IMR-90 (cell line): ENCODE data around the gene PSTK. TPM values are rescaled to one million over a fixed set of nuclear protein-coding genes. Genes with fewer than 3 reads are reported as not detected.

Experiments used
- ATAC-seq: fragments of 200-7000 bp; cut with Tn5 transposase; 2 replicates; pipeline ENCODE4 v1.9.1; 2020; ENCODE audit warnings: low read depth, mild to moderate bottlenecking, moderate library complexity
- BruUV-seq: library from RNA; stranded (reverse); fragments of 400-500 nt; replicated peaks from 2 replicates; lab custom pipeline; 2021; lab: Mats Ljungman, UMichigan
- CTCF ChIA-PET: fragments of 300-600 bp; formaldehyde crosslinking; extraction: SDS; loops from one replicate; lab custom pipeline; 2021; ENCODE audit warnings: antibody characterized with exemption; lab: Yijun Ruan, JAX
- POLR2A ChIA-PET: fragments of 300-600 bp; sonication (Branson Sonifier 250); formaldehyde crosslinking; loops from one replicate; lab custom pipeline; 2022; ENCODE audit warnings: antibody characterized with exemption; ENCODE audit not compliant: unreplicated experiment; lab: Charles Lee
- DNase-seq: peaks from one replicate; pipeline ENCODE4 v3.0.0; 2013
- H2AFZ ChIP-seq: replicated peaks from 2 replicates; pipeline ENCODE3; 2013; ENCODE audit warnings: low read length, mild to moderate bottlenecking; ENCODE audit not compliant: poor library complexity
- H2AK5ac ChIP-seq: 2 replicates; pipeline ENCODE4 v1.6.1; 2013; ENCODE audit warnings: low read depth, low read length, inconsistent platforms
- H2AK9ac ChIP-seq: replicated peaks from 2 replicates; pipeline ENCODE3; 2013; ENCODE audit warnings: mild to moderate bottlenecking, low read depth, low read length, moderate library complexity; ENCODE audit not compliant: poor library complexity
- H2BK120ac ChIP-seq: 2 replicates; pipeline ENCODE4 v1.6.1; 2013; ENCODE audit warnings: low read depth, low read length, inconsistent platforms
- H2BK15ac ChIP-seq: 3 replicates; pipeline ENCODE4 v1.6.1; 2013; ENCODE audit warnings: low read depth, low read length, inconsistent platforms
- H2BK20ac ChIP-seq: 2 replicates; pipeline ENCODE4 v1.6.1; 2013; ENCODE audit warnings: low read depth, mild to moderate bottlenecking, inconsistent platforms, low read length, moderate library complexity
- H2BK5ac ChIP-seq: 2 replicates; pipeline ENCODE4 v1.6.1; 2013; ENCODE audit warnings: mild to moderate bottlenecking, low read depth, low read length, inconsistent platforms; ENCODE audit not compliant: poor library complexity, severe bottlenecking
- H3K14ac ChIP-seq: replicated peaks from 2 replicates; pipeline ENCODE4 v1.6.1; 2013; ENCODE audit warnings: low read depth, low read length, inconsistent platforms
- H3K18ac ChIP-seq: 2 replicates; pipeline ENCODE4 v1.6.1; 2013; ENCODE audit warnings: low read depth, low read length, control low read depth
- H3K23ac ChIP-seq: 2 replicates; pipeline ENCODE4 v1.6.1; 2013; ENCODE audit warnings: low read depth, low read length, inconsistent platforms
- H3K27ac ChIP-seq: 2 replicates; pipeline ENCODE4 v1.5.1; 2013; ENCODE audit warnings: mild to moderate bottlenecking, control low read depth, low read length; ENCODE audit not compliant: insufficient read depth
- H3K27me3 ChIP-seq: 2 replicates; pipeline ENCODE4 v1.6.1; 2013; ENCODE audit warnings: low read length; ENCODE audit not compliant: control insufficient read depth, insufficient read depth
- H3K36me3 ChIP-seq: 2 replicates; pipeline ENCODE4 v1.6.1; 2013; ENCODE audit warnings: low read length, mixed read lengths; ENCODE audit not compliant: control insufficient read depth, insufficient read depth
- H3K4ac ChIP-seq: 2 replicates; pipeline ENCODE4 v1.6.1; 2013; ENCODE audit warnings: low read depth, low read length, inconsistent platforms
- H3K4me1 ChIP-seq: 2 replicates; pipeline ENCODE4 v1.6.1; 2013; ENCODE audit warnings: low read length, mixed read lengths; ENCODE audit not compliant: control insufficient read depth, insufficient read depth
- H3K4me2 ChIP-seq: 2 replicates; pipeline ENCODE4 v1.6.1; 2013; ENCODE audit warnings: low read depth, mild to moderate bottlenecking, control low read depth, low read length, moderate library complexity
- H3K4me3 ChIP-seq: 2 replicates; pipeline ENCODE4 v1.5.1; 2013; ENCODE audit warnings: low read depth, mild to moderate bottlenecking, control low read depth, low read length, moderate library complexity; ENCODE audit not compliant: insufficient read depth
- H3K56ac ChIP-seq: 2 replicates; pipeline ENCODE4 v1.6.1; 2013; ENCODE audit warnings: low read length, inconsistent platforms; ENCODE audit not compliant: insufficient read depth; ENCODE audit errors: extremely low read depth
- H3K79me1 ChIP-seq, 2 experiments: 2 replicates each; pipeline ENCODE4 v1.6.1; 2013; ENCODE audit warnings: low read length in 2 of 2, inconsistent platforms in 1 of 2, low read depth in 1 of 2
- H3K9ac ChIP-seq: 2 replicates; pipeline ENCODE4 v1.6.1; 2013; ENCODE audit warnings: low read depth, low read length, control low read depth
- H3K9me1 ChIP-seq: 2 replicates; pipeline ENCODE4 v1.6.1; 2013; ENCODE audit warnings: low read length, inconsistent platforms; ENCODE audit not compliant: insufficient read depth
- H3K9me3 ChIP-seq: 2 replicates; pipeline ENCODE4 v1.6.1; 2013; ENCODE audit warnings: low read length; ENCODE audit not compliant: control insufficient read depth, insufficient read depth
- H4K20me1 ChIP-seq: 2 replicates; pipeline ENCODE4 v1.6.1; 2013; ENCODE audit warnings: low read length, inconsistent platforms; ENCODE audit not compliant: insufficient read depth
- H4K5ac ChIP-seq: 2 replicates; pipeline ENCODE4 v1.6.1; 2013; ENCODE audit warnings: mild to moderate bottlenecking, low read depth, low read length, control low read depth
- H4K8ac ChIP-seq, 2 experiments: 2 replicates each; pipeline ENCODE4 v1.6.1; 2013; ENCODE audit warnings: low read depth in 2 of 2, low read length in 2 of 2, control low read depth in 1 of 2, inconsistent platforms in 1 of 2
- H4K91ac ChIP-seq: 2 replicates; pipeline ENCODE4 v1.6.1; 2013; ENCODE audit warnings: low read depth, low read length, inconsistent platforms; ENCODE audit not compliant: insufficient read depth
- BHLHE40 ChIP-seq: fragments of 150-350 bp; IDR thresholded peaks from 2 replicates; pipeline ENCODE4 v1.6.1; 2016; ENCODE audit warnings: mild to moderate bottlenecking, low read depth, low read length
- CEBPB ChIP-seq: IDR thresholded peaks from 2 replicates; pipeline ENCODE4 v1.6.1; 2012; ENCODE audit warnings: low read depth, low read length, improper control_type of control experiment
- MXI1 ChIP-seq: IDR thresholded peaks from 2 replicates; pipeline ENCODE4 v1.6.1; 2012; ENCODE audit warnings: low read depth, mild to moderate bottlenecking, low read length, moderate library complexity, borderline replicate concordance
- WGBS, 2 experiments: methylation state at CpG; one replicate each; pipeline versions ENCODE4 v1.1.5 to v1.1.7; 2013; ENCODE audit warnings: missing lambda C conversion rate in 2 of 2; ENCODE audit not compliant: insufficient read length in 1 of 2; ENCODE audit errors: extremely low coverage in 2 of 2; 5-methylcytosine and 5-hydroxymethylcytosine counted together
- dilution Hi-C: fragments of 300-500 bp; cut with HindIII; formaldehyde crosslinking; loops from one replicate; pipeline ENCODE4 v1.14.3; 2018; ENCODE audit warnings: low sequenced_read_pairs; ENCODE audit not compliant: unreplicated experiment
- in situ Hi-C: fragments of 300-500 bp; cut with MboI; formaldehyde crosslinking; loops from 3 replicates; pipeline ENCODE4 v1.14.3; 2019; ENCODE audit warnings: low sequenced_read_pairs, inconsistent platforms, mixed read lengths
- intact Hi-C: fragments of 100-400 bp; cut with micrococcal nuclease; formaldehyde crosslinking; loops from 2 replicates; pipeline ENCODE4 v1.10.0; 2022
- polyA plus RNA-seq, 3 experiments: library from polyadenylated mRNA; depleted of rRNA; stranded (reverse); fragments of >200 nt; gene quantifications; 2 replicates each; pipeline ENCODE4 v1.2.3, GENCODE V29; 2012; ENCODE audit warnings: low replicate concordance in 1 of 3
- total RNA-seq: library from RNA; depleted of rRNA; stranded (reverse); fragments of >200 nt; gene quantifications from 2 replicates; pipeline ENCODE4 v1.2.3, GENCODE V29; 2012
- TF ChIP-seq, protein P1 (sequence below): fragments of 150-350 bp; IDR thresholded peaks from 2 replicates; pipeline ENCODE4 v1.6.1; 2016; ENCODE audit warnings: low read depth, mild to moderate bottlenecking, low read length, moderate library complexity, borderline replicate concordance

Gene PSTK
- total and polyA plus RNA-seq, 2 of the 4 experiments (the other 2 are of a cell fraction) = 4.1 to 4.2 TPM

DNA sequence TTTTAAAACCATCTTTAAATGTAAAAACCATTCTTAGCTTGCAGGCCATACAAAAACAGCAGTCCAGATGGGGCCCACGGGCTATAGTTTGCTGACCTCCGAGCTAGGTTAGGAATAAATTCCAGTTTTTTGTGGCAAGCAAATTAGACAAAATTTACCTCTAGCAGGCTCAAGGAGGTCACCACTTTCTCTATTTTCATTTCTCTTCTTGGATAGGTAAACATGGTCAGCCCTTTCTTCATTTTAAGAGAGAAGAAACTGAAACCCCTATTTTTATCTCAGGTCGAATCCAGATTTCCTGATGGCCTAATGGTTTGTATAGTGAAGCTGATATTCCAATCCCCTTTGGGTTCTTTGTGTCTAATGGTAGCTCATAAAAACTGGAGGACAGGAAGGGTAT is 17.7 kb downstream of the PSTK start:
- no peak overlapping the region for H3K4me3 ChIP-seq
- no peaks in the 10 kb centered on the region for H3K9me1 ChIP-seq
- no peaks in the 10 kb centered on the region for H3K27me3 ChIP-seq
- H2BK15ac ChIP-seq = no peak overlapping the region
- no peak overlapping the region for H2AK9ac ChIP-seq
- dilution Hi-C loops (no loop called here), in situ Hi-C loops (no loop called here), intact Hi-C loops (no loop called here)
- H4K5ac ChIP-seq = no peak overlapping the region
- H2BK20ac ChIP-seq = no peak overlapping the region
- ChIA-PET CTCF (no interaction called here), POLR2A (no interaction called here)
- BruUV-seq = no TSS peak
- H2AK5ac ChIP-seq = no peak overlapping the region
- H3K9ac ChIP-seq = no peak overlapping the region
- peaks cover 3% of the 10 kb centered on the region; the same call in 1 of the 2 replicates for H4K20me1 ChIP-seq
- H3K27ac ChIP-seq = no peak overlapping the region
- no peaks in the 10 kb centered on the region for H3K9me3 ChIP-seq
- no peak overlapping the region for H3K18ac ChIP-seq
- no peak overlapping the region for H2BK120ac ChIP-seq
- no peak overlapping the region for H2BK5ac ChIP-seq
- H3K79me1 ChIP-seq = peaks cover 23 to 25% of the 10 kb centered on the region in 2 experiments; a peak in 3 of 4 replicates
- no CpG with 5 or more reads among the region's 3 CpGs for WGBS, 2 experiments
- no peak for DNase-seq
- H2AFZ ChIP-seq = no peak overlapping the region
- no peak overlapping the region for H4K8ac ChIP-seq
- no peaks in the 10 kb centered on the region; the same call in 1 of the 2 replicates for H3K4me1 ChIP-seq
- no peak overlapping the region for H3K4me2 ChIP-seq
- H3K4ac ChIP-seq = no peak overlapping the region
- H3K14ac ChIP-seq = no peak overlapping the region
- no peak for ATAC-seq
- peaks cover 14% of the 10 kb centered on the region for H3K36me3 ChIP-seq
- TF ChIP-seq, protein P1, sequence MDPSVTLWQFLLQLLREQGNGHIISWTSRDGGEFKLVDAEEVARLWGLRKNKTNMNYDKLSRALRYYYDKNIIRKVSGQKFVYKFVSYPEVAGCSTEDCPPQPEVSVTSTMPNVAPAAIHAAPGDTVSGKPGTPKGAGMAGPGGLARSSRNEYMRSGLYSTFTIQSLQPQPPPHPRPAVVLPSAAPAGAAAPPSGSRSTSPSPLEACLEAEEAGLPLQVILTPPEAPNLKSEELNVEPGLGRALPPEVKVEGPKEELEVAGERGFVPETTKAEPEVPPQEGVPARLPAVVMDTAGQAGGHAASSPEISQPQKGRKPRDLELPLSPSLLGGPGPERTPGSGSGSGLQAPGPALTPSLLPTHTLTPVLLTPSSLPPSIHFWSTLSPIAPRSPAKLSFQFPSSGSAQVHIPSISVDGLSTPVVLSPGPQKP = no peak
- TF ChIP-seq CEBPB (no peak), BHLHE40 (no peak), MXI1 (no peak)
- H4K91ac ChIP-seq = no peak overlapping the region
- H3K56ac ChIP-seq = no peak overlapping the region
- no peak overlapping the region for H3K23ac ChIP-seq
